Epithelial cell of esophagus (primary cell): Measurements from ENCODE around the gene KLF16.

ENCODE experiments used
- DNase-seq: peaks from one replicate; pipeline ENCODE4 v3.0.0; 2010; ENCODE audit warnings: low read depth
- H3K4me3 ChIP-seq: 2 replicates; pipeline ENCODE4 v1.5.1; 2011; ENCODE audit warnings: mild to moderate bottlenecking, low read length, control low read depth
- TF ChIP-seq, protein P1 (sequence below): IDR thresholded peaks from 2 replicates; pipeline ENCODE4 v1.5.1; 2011; ENCODE audit warnings: low read depth, mild to moderate bottlenecking, low read length, control low read depth, inconsistent platforms; ENCODE audit not compliant: insufficient read depth; ENCODE audit errors: missing control alignments

KLF16 gene

DNA sequence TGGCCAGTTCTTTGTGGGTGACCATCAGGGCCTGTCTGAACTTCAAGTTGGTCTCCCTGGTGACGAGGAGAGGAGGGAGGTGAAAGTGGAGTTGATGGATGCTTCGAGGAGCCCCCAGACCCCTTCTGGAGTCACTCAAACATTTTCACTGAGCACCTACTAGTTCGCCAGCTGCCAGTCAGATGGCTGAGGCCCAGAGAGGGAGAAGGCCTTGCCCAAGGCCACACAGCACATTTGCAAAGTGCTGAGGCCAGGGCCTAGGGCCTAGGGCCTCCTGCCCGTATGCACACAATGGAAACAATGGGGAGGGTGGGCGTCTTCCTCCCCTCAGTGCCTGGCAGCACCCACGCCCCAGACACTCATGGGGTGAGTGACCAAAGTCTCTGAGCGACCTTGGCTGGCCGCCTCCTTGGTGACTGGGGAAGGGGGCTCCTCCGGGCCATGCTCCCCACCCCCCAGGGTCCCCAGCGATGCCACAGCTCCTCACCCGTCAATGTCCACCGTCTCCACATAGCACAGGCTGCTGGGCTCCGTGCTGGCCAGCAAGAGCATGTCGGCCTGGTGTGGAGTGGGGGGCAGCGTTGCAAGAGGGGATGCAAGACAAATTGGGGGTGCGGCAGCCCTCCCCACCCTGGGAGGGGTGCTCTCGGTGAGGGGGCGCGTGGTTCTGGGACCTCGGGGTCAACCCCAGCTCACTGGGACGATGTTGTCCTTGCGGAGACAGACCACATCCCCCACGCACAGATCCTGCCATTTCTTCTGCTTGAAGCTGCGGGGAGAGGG is 57.8 kb downstream of the KLF16 start:
- no peak overlapping the region for H3K4me3 ChIP-seq
- TF ChIP-seq, protein P1, sequence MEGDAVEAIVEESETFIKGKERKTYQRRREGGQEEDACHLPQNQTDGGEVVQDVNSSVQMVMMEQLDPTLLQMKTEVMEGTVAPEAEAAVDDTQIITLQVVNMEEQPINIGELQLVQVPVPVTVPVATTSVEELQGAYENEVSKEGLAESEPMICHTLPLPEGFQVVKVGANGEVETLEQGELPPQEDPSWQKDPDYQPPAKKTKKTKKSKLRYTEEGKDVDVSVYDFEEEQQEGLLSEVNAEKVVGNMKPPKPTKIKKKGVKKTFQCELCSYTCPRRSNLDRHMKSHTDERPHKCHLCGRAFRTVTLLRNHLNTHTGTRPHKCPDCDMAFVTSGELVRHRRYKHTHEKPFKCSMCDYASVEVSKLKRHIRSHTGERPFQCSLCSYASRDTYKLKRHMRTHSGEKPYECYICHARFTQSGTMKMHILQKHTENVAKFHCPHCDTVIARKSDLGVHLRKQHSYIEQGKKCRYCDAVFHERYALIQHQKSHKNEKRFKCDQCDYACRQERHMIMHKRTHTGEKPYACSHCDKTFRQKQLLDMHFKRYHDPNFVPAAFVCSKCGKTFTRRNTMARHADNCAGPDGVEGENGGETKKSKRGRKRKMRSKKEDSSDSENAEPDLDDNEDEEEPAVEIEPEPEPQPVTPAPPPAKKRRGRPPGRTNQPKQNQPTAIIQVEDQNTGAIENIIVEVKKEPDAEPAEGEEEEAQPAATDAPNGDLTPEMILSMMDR: no peak
- no peak for DNase-seq

DNA sequence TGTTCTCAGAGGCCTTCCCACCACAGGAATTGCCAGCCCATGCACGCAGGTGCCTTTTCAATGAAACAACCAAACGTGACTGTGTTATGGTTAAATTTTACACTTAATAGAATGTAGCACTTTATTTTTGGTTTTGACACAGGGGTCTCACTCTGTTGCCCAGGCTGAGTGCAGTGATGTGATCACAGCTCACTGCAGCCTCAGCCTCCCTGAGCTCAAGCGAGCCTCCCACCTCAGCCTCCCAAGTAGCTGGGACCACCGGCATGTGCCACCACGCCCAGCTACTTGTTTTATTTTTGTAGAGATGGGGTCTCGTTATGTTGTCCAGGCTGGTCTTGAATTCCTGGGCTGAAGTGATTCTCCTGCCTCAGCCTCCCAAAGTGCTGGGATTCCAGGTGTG is 58.5 kb downstream of the KLF16 start:
- TF ChIP-seq, protein P1: no peak
- no peak for DNase-seq
- no peak overlapping the region for H3K4me3 ChIP-seq
